ENCODE data around the gene FRMPD4. TPM values are rescaled to one million over a fixed set of nuclear protein-coding genes. Genes with fewer than 3 reads are reported as not detected.

The FRMPD4 gene
- total and polyA plus RNA-seq, 2 of the 13 experiments (the other 11 are each of a cell fraction or from before 2014, with no cell fraction given) = not detected

GRCh38 chrX:12234534-12235329 is 96.5 kb downstream of the FRMPD4 start:
- H3K79me2 ChIP-seq (ENCODE audit: insufficient read depth, low read length) = no peaks in the 10 kb centered on the region
- no peaks in the 10 kb centered on the region for H3K9me3 ChIP-seq (ENCODE audit: low read length)
- no peaks in the 10 kb centered on the region for H3K27me3 ChIP-seq (ENCODE audit: control insufficient read depth in 1 of 2, insufficient read depth in 2 of 2, low read length in 2 of 2)
- H3K27ac ChIP-seq (ENCODE audit: extremely low read length, insufficient read depth, low read length) = no peak overlapping the region
- no peak overlapping the region for H3K4me2 ChIP-seq (ENCODE audit: low read depth, low read length)
- ChIA-PET CTCF (ENCODE audit: low intra/inter-chr PET ratio, low total read pairs) (no interaction called here), POLR2A (no interaction called here)
- ATAC-seq (no peak), DNase-seq (ENCODE audit: low spot score) (no peak), FAIRE-seq (no peak)
- intact Hi-C loops (cut with micrococcal nuclease; ENCODE audit: unreplicated experiment) (no loop called here), in situ Hi-C loops (cut with HindIII; ENCODE audit: extremely low pct_ligation_motif_present, low pct_unique_long_range_greater_than_20kb) (no loop called here)
- H3K36me3 ChIP-seq (replicated peaks in 1 of 2; ENCODE audit: control insufficient read depth in 1 of 2, insufficient read depth in 2 of 2, low read length in 2 of 2) = no peaks in the 10 kb centered on the region
- H3K9ac ChIP-seq (ENCODE audit: insufficient read depth, low read depth, low read length) = no peak overlapping the region
- H2AFZ ChIP-seq (ENCODE audit: low read length) = no peak overlapping the region
- WGBS (ENCODE audit: low lambda C conversion rate) = 28% methylated on average over 5 of the region's 5 CpGs
- no peak overlapping the region for H3K4me3 ChIP-seq (replicated peaks in 1 of 3; ENCODE audit: insufficient read depth in 1 of 3, low read depth in 2 of 3, low read length in 3 of 3)
- BruUV-seq (replicated peaks) = no TSS peak
- no peaks in the 10 kb centered on the region for H3K4me1 ChIP-seq (ENCODE audit: insufficient read depth, low read length)
- H4K20me1 ChIP-seq (ENCODE audit: insufficient read depth, low read length) = no peaks in the 10 kb centered on the region
- TF ChIP-seq ATF7-NPFF (CRISPR knock-in tag; IDR thresholded peaks at IDR 0.05; ENCODE audit: low read depth) = no peak
- TF ChIP-seq ZNF207 (IDR thresholded peaks at IDR 0.05; ENCODE audit: borderline replicate concordance) = no peak
- TF ChIP-seq NRL (CRISPR knock-in tag; IDR thresholded peaks at IDR 0.05; ENCODE audit: borderline replicate concordance) = no peak
- no peak for TF ChIP-seq ZNF18 (CRISPR knock-in tag; IDR thresholded peaks at IDR 0.05; ENCODE audit: insufficient replicate concordance)
- no peak for TF ChIP-seq ZNF720 (CRISPR knock-in tag; IDR thresholded peaks at IDR 0.05)
- no peak for TF ChIP-seq ZNF276 (CRISPR knock-in tag; IDR thresholded peaks at IDR 0.05; ENCODE audit: low read depth)
- no peak for TF ChIP-seq GRHL1 (CRISPR knock-in tag; conservative IDR thresholded peaks at IDR 0.05)
- TF ChIP-seq KDM3A (CRISPR knock-in tag; IDR thresholded peaks at IDR 0.05; ENCODE audit: low read depth) = no peak
- no peak for TF ChIP-seq RORA (CRISPR knock-in tag; IDR thresholded peaks at IDR 0.05)
- TF ChIP-seq SP5 (CRISPR knock-in tag; IDR thresholded peaks at IDR 0.05; ENCODE audit: borderline replicate concordance, low read depth) = no peak
- no peak for TF ChIP-seq ZMYM3 (CRISPR knock-in tag; IDR thresholded peaks at IDR 0.05)
- TF ChIP-seq THAP7 (CRISPR knock-in tag; IDR thresholded peaks at IDR 0.05) = no peak
- TF ChIP-seq FOXO4 (CRISPR knock-in tag; conservative IDR thresholded peaks at IDR 0.05) = no peak

All from HepG2 (cell line).